ENCODE measurements around the gene TMEM63C.

The TMEM63C gene

DNA sequence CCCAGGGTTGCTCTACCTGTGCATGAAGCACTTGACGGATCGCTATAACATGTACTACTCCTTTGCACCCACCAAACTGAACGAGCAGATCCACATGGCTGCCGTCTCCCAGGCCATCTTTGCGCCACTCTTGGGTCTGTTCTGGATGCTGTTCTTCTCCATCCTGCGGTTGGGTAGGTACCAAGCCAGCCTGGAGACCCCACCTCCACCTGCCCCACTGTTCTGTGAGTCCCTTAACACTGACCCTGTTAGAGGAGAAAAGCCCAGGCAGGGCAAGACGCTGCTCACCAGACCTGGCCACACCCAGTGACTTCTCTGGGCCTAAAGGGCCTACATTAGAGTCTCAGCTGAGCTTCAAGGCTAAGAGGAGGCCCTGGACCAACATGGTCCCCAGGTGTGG is 67.7 kb downstream of the TMEM63C start:
- TF ChIP-seq, protein P1, sequence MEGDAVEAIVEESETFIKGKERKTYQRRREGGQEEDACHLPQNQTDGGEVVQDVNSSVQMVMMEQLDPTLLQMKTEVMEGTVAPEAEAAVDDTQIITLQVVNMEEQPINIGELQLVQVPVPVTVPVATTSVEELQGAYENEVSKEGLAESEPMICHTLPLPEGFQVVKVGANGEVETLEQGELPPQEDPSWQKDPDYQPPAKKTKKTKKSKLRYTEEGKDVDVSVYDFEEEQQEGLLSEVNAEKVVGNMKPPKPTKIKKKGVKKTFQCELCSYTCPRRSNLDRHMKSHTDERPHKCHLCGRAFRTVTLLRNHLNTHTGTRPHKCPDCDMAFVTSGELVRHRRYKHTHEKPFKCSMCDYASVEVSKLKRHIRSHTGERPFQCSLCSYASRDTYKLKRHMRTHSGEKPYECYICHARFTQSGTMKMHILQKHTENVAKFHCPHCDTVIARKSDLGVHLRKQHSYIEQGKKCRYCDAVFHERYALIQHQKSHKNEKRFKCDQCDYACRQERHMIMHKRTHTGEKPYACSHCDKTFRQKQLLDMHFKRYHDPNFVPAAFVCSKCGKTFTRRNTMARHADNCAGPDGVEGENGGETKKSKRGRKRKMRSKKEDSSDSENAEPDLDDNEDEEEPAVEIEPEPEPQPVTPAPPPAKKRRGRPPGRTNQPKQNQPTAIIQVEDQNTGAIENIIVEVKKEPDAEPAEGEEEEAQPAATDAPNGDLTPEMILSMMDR (IDR thresholded peaks at IDR 0.05; ENCODE audit: low read depth, low read length): no peak
- H3K4me3 ChIP-seq (replicated peaks in 1 of 2; ENCODE audit: low read depth in 2 of 2, low read length in 2 of 2): no peak overlapping the region
- no peak for DNase-seq (ENCODE audit: low read depth in 2 of 2)

DNA sequence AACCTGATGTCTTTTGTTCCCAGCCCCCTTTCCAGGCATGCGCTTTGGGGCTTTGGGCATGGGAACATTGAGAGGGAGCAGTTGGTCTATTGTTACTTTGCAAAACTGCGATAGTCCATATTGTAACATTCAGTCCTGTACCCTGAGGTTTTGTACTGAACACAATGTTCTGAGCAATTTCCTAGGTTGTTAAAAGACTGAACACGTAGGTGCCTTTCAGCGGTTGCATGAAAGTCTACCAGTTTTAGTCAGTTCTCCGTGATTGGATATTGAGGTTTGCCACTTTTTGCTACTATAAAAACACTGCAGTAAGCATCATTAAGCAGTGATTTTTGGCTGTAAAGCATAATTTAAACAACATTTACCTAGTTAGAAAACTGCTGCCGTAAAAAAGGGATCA is 69.3 kb downstream of the TMEM63C start:
- H3K4me3 ChIP-seq (replicated peaks in 1 of 2; ENCODE audit: low read depth in 2 of 2, low read length in 2 of 2): no peak overlapping the region
- DNase-seq (ENCODE audit: low read depth in 2 of 2): no peak
- TF ChIP-seq, protein P1 (IDR thresholded peaks at IDR 0.05; ENCODE audit: low read depth, low read length): no peak

DNA sequence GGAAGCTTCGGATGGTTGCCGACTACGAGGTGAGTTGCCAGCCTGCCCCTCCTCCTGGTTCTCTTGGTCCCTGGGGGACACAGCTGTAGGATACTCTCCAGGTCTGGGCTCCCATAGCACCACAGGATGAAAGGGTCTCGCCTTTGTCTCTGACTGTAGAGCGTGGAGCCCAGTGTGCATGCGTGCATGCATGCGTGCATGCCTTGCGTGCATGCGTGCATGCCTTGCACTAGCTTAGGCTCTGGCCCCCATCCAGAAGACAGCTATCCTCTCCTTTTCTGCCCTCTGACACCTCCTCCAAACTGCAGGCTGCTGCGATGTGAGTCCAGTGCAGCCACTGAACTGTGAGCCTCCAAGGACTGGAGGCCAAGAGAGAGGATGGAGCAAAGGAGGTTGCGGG is 70.3 kb downstream of the TMEM63C start:
- no peak overlapping the region for H3K4me3 ChIP-seq (replicated peaks in 1 of 2; ENCODE audit: low read depth in 2 of 2, low read length in 2 of 2)
- DNase-seq (ENCODE audit: low read depth in 2 of 2): no peak
- TF ChIP-seq, protein P1 (IDR thresholded peaks at IDR 0.05; ENCODE audit: low read depth, low read length): no peak

GRCh38 chr14:77253333-77254190 is 72.0 kb downstream of the TMEM63C start:
- no peak overlapping the region for H3K4me3 ChIP-seq (replicated peaks in 1 of 2; ENCODE audit: low read depth in 2 of 2, low read length in 2 of 2)
- TF ChIP-seq, protein P1 (IDR thresholded peaks at IDR 0.05; ENCODE audit: low read depth, low read length): no peak
- no peak for DNase-seq (ENCODE audit: low read depth in 2 of 2)

GRCh38 chr14:77256694-77257093 is 75.1 kb downstream of the TMEM63C start:
- no peak overlapping the region for H3K4me3 ChIP-seq (replicated peaks in 1 of 2; ENCODE audit: low read depth in 2 of 2, low read length in 2 of 2)
- no peak for DNase-seq (ENCODE audit: low read depth in 2 of 2)

GRCh38 chr14:77257700-77258099 is 76.1 kb downstream of the TMEM63C start:
- TF ChIP-seq, protein P1 (IDR thresholded peaks at IDR 0.05; ENCODE audit: low read depth, low read length): no peak
- no peak for DNase-seq (ENCODE audit: low read depth in 2 of 2)
- no peak overlapping the region for H3K4me3 ChIP-seq (replicated peaks in 1 of 2; ENCODE audit: low read depth in 2 of 2, low read length in 2 of 2)

More at GRCh38 chr14:77256694-77257093, 75.1 kb downstream of the TMEM63C start:
- TF ChIP-seq, protein P1 (IDR thresholded peaks at IDR 0.05; ENCODE audit: low read depth, low read length): no peak

Measured in cardiac fibroblast (primary cell).